ENCODE measurements around the gene ARHGEF2. TPM values are rescaled to one million over a fixed set of nuclear protein-coding genes. Genes with fewer than 3 reads are reported as not detected.
A peak's percentile ranks its signal among the peaks of the same experiment; 100 is the strongest.

ARHGEF2 gene
- total and polyA plus RNA-seq, 9 of the 15 experiments (the other 6 are each of a cell fraction or from before 2014, with no cell fraction given), result 7.1 to 162 (median 62.2) TPM

GRCh38 chr1:155940482-155940992 lies 37.8 kb downstream of the ARHGEF2 start (continued):
- TF ChIP-seq, protein P1, sequence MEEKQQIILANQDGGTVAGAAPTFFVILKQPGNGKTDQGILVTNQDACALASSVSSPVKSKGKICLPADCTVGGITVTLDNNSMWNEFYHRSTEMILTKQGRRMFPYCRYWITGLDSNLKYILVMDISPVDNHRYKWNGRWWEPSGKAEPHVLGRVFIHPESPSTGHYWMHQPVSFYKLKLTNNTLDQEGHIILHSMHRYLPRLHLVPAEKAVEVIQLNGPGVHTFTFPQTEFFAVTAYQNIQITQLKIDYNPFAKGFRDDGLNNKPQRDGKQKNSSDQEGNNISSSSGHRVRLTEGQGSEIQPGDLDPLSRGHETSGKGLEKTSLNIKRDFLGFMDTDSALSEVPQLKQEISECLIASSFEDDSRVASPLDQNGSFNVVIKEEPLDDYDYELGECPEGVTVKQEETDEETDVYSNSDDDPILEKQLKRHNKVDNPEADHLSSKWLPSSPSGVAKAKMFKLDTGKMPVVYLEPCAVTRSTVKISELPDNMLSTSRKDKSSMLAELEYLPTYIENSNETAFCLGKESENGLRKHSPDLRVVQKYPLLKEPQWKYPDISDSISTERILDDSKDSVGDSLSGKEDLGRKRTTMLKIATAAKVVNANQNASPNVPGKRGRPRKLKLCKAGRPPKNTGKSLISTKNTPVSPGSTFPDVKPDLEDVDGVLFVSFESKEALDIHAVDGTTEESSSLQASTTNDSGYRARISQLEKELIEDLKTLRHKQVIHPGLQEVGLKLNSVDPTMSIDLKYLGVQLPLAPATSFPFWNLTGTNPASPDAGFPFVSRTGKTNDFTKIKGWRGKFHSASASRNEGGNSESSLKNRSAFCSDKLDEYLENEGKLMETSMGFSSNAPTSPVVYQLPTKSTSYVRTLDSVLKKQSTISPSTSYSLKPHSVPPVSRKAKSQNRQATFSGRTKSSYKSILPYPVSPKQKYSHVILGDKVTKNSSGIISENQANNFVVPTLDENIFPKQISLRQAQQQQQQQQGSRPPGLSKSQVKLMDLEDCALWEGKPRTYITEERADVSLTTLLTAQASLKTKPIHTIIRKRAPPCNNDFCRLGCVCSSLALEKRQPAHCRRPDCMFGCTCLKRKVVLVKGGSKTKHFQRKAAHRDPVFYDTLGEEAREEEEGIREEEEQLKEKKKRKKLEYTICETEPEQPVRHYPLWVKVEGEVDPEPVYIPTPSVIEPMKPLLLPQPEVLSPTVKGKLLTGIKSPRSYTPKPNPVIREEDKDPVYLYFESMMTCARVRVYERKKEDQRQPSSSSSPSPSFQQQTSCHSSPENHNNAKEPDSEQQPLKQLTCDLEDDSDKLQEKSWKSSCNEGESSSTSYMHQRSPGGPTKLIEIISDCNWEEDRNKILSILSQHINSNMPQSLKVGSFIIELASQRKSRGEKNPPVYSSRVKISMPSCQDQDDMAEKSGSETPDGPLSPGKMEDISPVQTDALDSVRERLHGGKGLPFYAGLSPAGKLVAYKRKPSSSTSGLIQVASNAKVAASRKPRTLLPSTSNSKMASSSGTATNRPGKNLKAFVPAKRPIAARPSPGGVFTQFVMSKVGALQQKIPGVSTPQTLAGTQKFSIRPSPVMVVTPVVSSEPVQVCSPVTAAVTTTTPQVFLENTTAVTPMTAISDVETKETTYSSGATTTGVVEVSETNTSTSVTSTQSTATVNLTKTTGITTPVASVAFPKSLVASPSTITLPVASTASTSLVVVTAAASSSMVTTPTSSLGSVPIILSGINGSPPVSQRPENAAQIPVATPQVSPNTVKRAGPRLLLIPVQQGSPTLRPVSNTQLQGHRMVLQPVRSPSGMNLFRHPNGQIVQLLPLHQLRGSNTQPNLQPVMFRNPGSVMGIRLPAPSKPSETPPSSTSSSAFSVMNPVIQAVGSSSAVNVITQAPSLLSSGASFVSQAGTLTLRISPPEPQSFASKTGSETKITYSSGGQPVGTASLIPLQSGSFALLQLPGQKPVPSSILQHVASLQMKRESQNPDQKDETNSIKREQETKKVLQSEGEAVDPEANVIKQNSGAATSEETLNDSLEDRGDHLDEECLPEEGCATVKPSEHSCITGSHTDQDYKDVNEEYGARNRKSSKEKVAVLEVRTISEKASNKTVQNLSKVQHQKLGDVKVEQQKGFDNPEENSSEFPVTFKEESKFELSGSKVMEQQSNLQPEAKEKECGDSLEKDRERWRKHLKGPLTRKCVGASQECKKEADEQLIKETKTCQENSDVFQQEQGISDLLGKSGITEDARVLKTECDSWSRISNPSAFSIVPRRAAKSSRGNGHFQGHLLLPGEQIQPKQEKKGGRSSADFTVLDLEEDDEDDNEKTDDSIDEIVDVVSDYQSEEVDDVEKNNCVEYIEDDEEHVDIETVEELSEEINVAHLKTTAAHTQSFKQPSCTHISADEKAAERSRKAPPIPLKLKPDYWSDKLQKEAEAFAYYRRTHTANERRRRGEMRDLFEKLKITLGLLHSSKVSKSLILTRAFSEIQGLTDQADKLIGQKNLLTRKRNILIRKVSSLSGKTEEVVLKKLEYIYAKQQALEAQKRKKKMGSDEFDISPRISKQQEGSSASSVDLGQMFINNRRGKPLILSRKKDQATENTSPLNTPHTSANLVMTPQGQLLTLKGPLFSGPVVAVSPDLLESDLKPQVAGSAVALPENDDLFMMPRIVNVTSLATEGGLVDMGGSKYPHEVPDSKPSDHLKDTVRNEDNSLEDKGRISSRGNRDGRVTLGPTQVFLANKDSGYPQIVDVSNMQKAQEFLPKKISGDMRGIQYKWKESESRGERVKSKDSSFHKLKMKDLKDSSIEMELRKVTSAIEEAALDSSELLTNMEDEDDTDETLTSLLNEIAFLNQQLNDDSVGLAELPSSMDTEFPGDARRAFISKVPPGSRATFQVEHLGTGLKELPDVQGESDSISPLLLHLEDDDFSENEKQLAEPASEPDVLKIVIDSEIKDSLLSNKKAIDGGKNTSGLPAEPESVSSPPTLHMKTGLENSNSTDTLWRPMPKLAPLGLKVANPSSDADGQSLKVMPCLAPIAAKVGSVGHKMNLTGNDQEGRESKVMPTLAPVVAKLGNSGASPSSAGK (IDR thresholded peaks at IDR 0.05), result no peak; the same call in 1 of the 2 replicates
- TF ChIP-seq TOE1 (IDR thresholded peaks at IDR 0.05; ENCODE audit: borderline replicate concordance) (no peak), TOE1 (CRISPR knock-in tag; IDR thresholded peaks at IDR 0.05; ENCODE audit: borderline replicate concordance, low read depth) (no peak), NFATC3 (IDR thresholded peaks at IDR 0.05) (no peak), ATF3 (IDR thresholded peaks at IDR 0.05) (no peak), ATF3 (CRISPR knock-in tag; conservative IDR thresholded peaks at IDR 0.05) (no peak), SMAD3 (CRISPR knock-in tag; conservative IDR thresholded peaks at IDR 0.05) (no peak), ZNF518B (CRISPR knock-in tag; IDR thresholded peaks at IDR 0.05) (no peak), RAD21 (CRISPR knock-in tag; conservative IDR thresholded peaks at IDR 0.05 in 1 of 2, IDR thresholded peaks at IDR 0.05 in 1 of 2) (0 out of 4 replicates have a peak, but pooled peaks of 1 of the 2 experiments have one; percentile 5), DDX20 (tag; IDR thresholded peaks at IDR 0.05; ENCODE audit: low read depth) (0 out of 2 replicates have a peak, but pooled peaks have one; percentile 38), GABPB2 (CRISPR knock-in tag; conservative IDR thresholded peaks at IDR 0.05) (no peak), NFIC (IDR thresholded peaks at IDR 0.05) (0 out of 2 replicates have a peak, but pooled peaks have one; percentile 4)

Data from K562 (cell line).